Left ventricle myocardium superior (tissue), 1 donor: ENCODE results near the gene SERINC5. TPM values are rescaled to one million over a fixed set of nuclear protein-coding genes. Genes with fewer than 3 reads are reported as not detected.
"Not testable (repeated sequence)": the region's sequence is repeated elsewhere in the genome, so short reads cannot be mapped to it uniquely, and the experiment has no call there.

Source experiments
- ATAC-seq: fragments of 200-7000 bp; cut with Tn5 transposase; one replicate; pipeline ENCODE4 v1.9.1; 2020; ENCODE audit warnings: mild to moderate bottlenecking, moderate library complexity
- DNase-seq: peaks from one replicate; pipeline ENCODE4 v3.0.0-alpha.2; 2020
- intact Hi-C: fragments of 100-400 bp; cut with micrococcal nuclease; formaldehyde crosslinking; loops from one replicate; pipeline ENCODE4 v1.11.0; 2022
- total RNA-seq: library from RNA; stranded (reverse); fragmentation: NEBNext Ultra II Directional; extraction: Animal tissue kit (Norgen Biotek cat#: 25700); gene quantifications from one replicate; pipeline ENCODE4 v1.2.1, GENCODE V29; 2021
- donor health status: DM: no; HTN: yes; CAD: no; lungs with severe emphysema.

Gene SERINC5
- total RNA-seq, 1 donor from 2014 or later = 13.7 TPM

GRCh38 chr5:80125022-80125961, 130.6 kb downstream of the SERINC5 start:
- ATAC-seq = peak; percentile 50

DNA sequence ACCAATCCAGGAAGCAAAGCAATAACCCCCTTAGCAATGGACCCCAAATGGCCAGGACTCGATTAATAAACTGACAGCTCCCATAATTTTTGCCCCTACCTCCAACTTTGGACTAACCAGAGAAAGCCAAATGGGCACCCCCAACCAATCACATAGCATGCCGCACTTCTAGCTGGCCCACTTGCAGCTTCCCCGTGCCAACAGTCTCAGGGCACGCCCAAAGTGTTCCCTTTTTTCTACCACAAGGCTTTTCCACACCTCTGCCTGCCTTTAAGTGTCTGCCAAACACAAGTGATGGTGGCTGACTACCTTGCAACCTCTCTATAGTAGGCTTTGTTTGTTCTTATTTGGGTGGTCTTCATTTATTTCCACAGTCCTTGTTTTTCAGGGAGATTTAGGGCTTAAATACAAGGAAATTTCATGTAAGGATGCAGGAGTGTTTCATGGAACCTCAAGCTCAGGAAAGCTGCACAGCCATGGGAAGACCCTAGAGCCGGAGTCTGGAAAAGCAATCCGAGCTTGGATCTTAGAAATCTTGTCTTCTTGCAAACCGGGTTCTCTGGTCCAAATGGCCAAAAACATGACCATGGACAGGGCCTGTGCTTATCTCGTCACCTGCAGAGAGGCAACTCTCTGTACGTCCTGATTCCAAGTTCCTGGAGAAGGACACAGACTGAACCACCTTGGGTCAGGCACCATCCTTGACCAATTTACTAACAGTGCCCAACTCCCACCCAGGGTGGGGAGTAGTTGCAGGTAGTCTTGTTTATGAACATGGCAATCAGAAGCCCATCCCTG, 131.5 kb downstream of the SERINC5 start:
- ATAC-seq (no peak), DNase-seq (no peak)
- intact Hi-C loops = no loop called here

More at GRCh38 chr5:80125022-80125961, 130.6 kb downstream of the SERINC5 start:
- intact Hi-C loops = no loop called here
- DNase-seq = no peak

- DNase-seq (no peak), ATAC-seq (peak; percentile 39)
- intact Hi-C loops = no loop called here
Measured at GRCh38 chr5:80122579-80122978, 133.3 kb downstream of the SERINC5 start.

DNA sequence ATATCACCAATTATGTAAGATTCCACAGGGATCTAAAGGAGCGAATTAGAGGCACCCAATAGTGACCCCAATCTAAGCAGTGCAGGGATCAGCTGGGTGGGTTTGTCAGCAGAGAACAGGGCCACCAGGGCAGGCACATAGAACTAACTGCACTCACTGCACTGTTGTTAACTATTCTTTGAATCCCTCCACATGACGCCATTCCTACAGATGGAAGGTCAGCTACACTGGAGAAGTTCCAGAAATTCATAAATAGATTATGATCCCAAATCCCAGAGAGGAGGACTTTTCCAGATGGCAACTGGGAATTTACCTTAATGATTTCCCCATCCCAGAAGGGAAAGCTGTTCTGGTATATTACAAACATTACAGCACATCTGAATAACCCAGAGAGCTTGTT, 136.5 kb downstream of the SERINC5 start:
- DNase-seq = no peak
- intact Hi-C loops = no loop called here
- ATAC-seq = peak; percentile 34

GRCh38 chr5:80117446-80117845, 138.4 kb downstream of the SERINC5 start:
- DNase-seq (no peak), ATAC-seq (no peak)
- intact Hi-C loops = no loop called here

DNA sequence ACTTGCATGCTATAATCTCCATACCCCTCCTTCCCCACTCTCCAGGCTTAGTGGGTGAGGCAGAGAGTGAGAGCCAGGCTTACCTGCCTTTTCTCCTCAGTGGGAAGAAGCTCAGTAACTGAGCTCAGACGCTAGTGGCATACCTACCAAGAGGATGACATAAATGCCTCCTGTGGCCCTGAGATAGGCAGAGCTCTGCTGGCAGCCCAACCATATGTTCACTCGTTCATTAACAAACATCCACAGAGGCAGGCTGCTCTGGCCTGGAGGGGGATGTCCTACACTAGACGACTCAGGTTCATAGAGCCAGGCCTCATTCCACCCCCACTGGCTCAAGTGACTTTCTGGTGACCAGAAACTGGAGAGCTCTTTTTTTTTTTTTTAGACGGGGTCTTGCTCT, 139.4 kb downstream of the SERINC5 start:
- intact Hi-C loops = no loop called here
- DNase-seq (no peak), ATAC-seq (peak; percentile 32)

GRCh38 chr5:80116000-80116399, 139.8 kb downstream of the SERINC5 start:
- no peak for ATAC-seq
- intact Hi-C loops = no loop called here
- DNase-seq = no peak

DNA sequence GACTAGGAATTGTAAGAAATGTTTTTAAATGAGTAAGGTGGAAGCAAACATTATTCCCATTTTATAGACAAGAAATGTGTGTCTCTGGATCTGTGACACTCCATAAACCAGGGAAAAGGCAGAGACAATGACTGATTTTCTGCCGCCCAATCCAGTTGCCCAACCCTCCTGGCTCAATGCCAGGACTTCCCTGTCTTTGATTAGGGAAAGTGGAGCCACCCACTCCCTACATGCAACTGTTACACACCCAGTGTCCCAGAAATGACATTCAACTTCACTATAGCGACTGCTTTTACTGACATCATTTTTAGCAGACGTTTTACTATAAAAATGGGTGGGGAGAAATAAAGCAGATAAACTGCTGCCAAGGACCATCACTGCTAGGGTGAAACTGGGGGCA, 141.0 kb downstream of the SERINC5 start:
- ATAC-seq = no peak
- intact Hi-C loops = no loop called here
- DNase-seq = no peak

- DNase-seq, ATAC-seq, intact Hi-C loops: not testable (repeated sequence)
Measured at GRCh38 chr5:80111376-80111990, 144.4 kb downstream of the SERINC5 start.

GRCh38 chr5:80109646-80110478, 146.0 kb downstream of the SERINC5 start:
- intact Hi-C loops = no loop called here
- ATAC-seq = peak; percentile 97
- DNase-seq = peak; percentile 76

- intact Hi-C loops = no loop called here
- DNase-seq (no peak), ATAC-seq (no peak)
Measured at GRCh38 chr5:80106916-80107315, 148.9 kb downstream of the SERINC5 start.

GRCh38 chr5:80105698-80106439, 150.0 kb downstream of the SERINC5 start:
- ATAC-seq = no peak
- intact Hi-C loops = no loop called here
- no peak for DNase-seq

- ATAC-seq (no peak), DNase-seq (no peak)
- intact Hi-C loops = no loop called here
Measured at GRCh38 chr5:80103371-80103770, 152.5 kb downstream of the SERINC5 start.

DNA sequence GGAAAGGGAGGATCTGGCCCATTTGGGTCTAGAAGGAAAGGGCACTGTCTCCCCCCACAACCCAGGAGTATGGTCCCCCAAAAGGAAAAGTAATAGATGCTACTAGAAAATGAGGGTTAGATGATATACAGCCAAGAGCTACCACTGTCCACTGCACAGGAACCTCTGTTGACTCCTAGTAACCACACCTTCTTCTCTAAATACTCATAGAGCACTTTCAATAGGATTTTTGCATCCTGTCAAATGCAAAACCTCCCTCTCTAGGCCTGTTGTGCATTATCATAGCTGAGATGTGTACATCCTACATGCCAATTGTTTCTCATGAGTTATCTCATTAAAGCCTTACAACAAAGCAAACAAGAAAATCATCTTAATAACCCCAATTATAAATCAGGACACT, 153.9 kb downstream of the SERINC5 start:
- intact Hi-C loops = no loop called here
- DNase-seq (no peak), ATAC-seq (no peak)

GRCh38 chr5:80097451-80097850, 158.4 kb downstream of the SERINC5 start:
- intact Hi-C loops = no loop called here
- no peak for ATAC-seq
- no peak for DNase-seq

DNA sequence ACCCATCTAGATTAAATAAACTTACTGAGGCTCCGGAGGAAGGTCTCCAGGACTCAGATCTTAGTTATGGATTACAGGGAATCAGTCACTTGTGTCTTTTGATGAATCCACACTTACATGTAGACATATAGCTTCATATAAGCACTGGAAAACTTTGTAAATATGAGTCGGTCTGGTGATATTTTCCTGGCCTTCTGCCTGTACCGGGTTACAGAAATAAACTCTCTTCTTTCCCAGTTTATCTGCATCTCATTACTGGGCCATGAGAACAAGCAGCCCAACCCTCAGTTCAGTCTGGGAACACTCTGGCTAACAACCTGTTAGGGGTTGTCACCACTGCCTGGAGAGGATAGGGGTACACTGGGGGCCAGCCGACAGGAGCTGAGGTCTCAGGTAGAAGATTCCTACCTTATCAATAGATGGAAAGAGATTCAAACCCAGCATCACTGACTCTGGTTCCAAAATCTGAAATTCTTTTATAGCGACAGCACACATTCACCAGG, 161.6 kb downstream of the SERINC5 start:
- DNase-seq = no peak
- intact Hi-C loops = no loop called here
- peak; percentile 53 for ATAC-seq

DNA sequence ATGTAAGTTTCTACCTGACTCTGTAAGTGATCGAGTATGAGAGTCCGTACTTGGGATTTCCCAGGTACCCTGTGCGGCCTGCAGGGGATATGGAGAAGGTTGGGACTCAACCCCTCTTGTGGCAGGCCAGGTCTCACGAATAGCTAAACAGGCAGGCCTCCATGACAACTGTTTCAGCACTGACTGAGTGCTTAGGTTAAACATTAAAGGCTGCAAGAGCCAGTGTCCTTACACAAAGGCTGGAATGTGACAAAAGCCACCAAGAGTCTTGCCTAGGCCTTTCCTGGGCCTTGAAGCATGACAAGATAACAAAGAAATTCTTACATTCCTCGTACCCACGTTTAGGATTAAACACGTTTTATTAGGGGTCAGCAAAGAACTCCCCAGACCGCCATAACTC, 162.1 kb downstream of the SERINC5 start:
- intact Hi-C loops = loop anchor here (2.0 kb wide), 1 partner anchor 213 kb away; no protein-coding TSS in a partner anchor
- ATAC-seq (no peak), DNase-seq (no peak)
